ENCODE measurements around the gene FNDC8.
"Not testable (repeated sequence)": the region's sequence is repeated elsewhere in the genome, so short reads cannot be mapped to it uniquely, and the experiment has no call there.

The FNDC8 gene

DNA sequence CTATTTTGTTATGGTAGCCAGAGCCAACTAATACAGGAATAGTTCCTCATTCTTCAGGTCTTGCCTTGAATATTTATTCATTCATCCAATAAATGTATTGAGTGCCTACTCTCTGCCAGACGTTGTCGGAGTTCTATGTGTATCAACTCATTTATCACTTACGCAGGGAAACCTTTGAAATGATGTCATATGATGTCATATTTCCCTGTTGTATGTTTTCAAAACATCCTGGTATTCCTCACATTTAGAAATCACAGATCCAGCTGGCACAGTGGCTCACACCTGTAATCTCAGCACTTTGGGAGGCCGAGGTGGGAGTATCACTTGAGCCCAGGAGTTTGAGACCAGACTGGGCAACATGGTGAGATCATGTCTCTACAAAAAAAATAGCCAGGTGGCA is 23.4 kb downstream of the FNDC8 start:
- no peak for DNase-seq (ENCODE audit: low spot score)

DNA sequence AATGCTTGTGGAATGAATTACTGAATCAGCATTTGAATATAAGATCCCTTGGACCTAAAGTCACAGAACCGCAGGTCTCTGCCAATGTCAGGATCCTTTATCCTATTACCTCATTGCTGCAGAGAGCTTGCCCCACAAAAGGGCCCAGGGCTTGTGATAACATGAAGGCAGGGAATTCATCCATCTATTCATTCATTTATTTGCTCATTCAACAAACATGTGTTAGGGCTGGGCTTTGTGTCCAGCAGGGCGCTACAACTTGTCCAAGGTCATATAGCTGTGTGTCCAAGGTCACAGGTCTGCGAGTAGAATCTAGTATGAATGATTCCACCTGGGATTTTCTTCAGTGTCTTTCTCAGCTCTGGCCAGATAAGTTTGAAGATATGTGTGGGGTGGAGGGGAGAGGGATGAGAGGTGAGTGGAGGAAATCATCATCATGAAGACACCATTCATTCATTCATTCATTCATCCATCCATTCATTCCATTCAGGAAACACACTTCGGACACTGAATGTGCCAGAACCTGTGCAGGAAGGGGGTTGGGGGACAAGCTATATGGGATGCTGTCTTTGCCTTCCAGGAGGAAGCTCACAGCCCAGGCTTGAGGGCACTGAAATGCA is 24.9 kb downstream of the FNDC8 start:
- DNase-seq (ENCODE audit: low spot score): no peak

DNA sequence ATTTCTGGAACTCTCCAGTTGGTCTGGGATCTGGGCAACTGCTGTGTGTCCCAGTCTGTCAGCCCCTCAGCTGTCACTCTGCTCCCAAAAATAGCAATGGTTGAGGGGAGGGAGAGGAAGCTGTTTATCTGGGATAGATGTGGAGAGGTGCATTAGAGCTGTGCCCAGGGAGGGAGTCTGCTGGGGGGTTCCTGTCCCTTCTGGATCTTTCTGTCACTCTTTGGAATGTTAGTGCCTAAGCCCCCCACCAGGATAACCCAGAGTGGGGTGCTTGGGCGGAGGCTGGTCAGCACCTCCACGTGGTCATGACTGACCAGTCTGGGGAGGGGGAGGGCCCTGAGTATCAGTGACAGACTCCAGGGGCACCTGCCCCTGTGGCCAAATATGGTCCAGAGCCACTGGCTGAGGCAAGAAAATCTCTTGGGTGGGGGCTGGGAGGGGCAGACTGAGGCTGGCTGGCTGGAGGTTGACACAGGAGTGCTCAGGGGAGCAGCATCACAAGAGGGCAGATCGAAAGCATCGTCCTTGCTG is 26.0 kb downstream of the FNDC8 start, which contains the start of gene UNC45B:
UNC45B (plus strand) TSS at position 443 of the 531 bp plus-strand sequence. CDS start 447 bp downstream, outside the sequence.
- DNase-seq (ENCODE audit: low spot score): no peak

DNA sequence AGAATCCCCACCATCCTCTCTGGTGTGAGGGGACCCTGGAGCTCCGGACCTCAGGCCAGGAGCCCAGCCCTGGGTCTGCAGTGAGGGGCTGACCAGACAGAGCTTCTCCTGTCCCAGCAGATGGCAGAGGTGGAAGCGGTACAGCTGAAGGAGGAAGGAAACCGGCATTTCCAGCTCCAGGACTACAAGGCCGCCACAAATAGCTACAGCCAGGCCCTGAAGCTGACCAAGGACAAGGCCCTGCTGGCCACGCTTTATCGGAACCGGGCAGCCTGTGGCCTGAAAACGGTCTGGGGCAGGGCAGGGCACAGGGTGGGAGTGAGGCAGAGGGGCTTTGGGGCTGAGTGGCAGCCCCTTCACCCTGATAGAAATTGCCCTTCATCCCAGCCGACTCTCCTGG is 26.7 kb downstream of the FNDC8 start:
- DNase-seq (ENCODE audit: low spot score): no peak

DNA sequence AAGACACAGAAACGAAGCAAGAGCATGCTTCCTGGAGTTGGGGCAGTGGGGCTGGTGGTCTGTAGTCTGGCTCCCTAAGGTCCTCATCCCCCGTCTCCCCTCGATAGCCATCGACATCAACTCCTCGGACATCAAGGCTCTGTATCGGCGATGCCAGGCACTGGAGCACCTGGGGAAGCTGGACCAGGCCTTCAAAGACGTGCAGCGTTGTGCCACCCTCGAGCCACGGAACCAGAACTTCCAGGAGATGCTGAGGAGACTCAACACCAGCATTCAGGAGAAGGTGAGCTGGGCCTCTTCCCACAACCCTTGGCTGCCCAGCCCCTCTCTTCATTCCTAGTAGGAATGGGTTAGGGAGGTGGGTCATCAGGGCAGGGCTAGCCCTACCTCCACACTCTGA is 28.5 kb downstream of the FNDC8 start:
- no peak for DNase-seq (ENCODE audit: low spot score)

DNA sequence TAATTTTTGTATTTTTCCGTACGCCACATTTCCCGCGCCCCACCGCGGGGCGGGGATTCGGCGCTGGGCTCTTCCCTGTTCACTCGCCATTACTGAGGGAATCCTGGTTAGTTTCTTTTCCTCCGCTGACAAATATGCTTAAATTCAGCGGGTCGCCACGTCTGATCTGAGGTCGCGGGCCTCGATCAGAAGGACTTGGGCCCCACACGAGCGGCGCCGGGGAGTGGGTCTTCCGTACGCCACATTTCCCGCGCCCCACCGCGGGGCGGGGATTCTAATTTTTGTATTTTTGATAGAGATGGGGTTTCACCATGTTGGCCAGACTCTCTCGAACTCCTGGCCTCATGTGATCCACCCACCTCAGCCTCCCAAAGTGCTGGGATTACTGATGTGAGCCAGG is 29.7 kb downstream of the FNDC8 start:
- not testable (repeated sequence) for DNase-seq (ENCODE audit: low spot score)

DNA sequence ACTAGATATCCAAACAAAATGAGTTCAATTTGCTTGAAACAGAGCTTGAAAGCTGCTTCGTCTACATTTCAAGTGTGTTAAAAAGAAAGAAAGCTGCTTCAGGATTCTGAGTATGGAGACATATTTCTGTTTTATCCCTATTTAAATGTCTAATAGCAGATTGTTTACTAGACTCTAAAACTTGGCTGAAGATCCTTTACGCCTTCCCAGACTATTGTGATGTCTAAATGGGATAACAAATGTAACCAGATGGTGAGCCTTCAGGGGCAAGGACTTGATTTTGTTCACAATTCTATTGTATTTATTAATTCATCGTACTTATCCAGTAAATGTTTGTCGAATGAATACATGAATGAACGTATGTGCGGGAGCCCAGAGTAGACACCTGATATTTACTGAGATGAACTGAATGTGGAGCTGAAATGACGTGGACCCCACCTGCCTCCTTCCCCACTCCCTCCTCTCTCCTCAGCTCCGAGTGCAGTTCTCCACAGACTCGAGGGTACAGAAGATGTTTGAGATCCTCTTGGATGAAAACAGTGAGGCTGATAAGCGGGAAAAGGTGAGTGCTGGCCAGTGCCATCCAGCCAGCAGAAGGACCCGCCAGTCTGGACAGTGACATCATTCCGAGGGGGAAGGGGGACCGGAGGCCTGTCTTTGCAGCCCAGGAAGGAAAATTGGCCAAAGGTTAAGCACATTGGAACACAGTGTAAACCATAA is 31.2 kb downstream of the FNDC8 start:
- DNase-seq (ENCODE audit: low spot score): no peak

DNA sequence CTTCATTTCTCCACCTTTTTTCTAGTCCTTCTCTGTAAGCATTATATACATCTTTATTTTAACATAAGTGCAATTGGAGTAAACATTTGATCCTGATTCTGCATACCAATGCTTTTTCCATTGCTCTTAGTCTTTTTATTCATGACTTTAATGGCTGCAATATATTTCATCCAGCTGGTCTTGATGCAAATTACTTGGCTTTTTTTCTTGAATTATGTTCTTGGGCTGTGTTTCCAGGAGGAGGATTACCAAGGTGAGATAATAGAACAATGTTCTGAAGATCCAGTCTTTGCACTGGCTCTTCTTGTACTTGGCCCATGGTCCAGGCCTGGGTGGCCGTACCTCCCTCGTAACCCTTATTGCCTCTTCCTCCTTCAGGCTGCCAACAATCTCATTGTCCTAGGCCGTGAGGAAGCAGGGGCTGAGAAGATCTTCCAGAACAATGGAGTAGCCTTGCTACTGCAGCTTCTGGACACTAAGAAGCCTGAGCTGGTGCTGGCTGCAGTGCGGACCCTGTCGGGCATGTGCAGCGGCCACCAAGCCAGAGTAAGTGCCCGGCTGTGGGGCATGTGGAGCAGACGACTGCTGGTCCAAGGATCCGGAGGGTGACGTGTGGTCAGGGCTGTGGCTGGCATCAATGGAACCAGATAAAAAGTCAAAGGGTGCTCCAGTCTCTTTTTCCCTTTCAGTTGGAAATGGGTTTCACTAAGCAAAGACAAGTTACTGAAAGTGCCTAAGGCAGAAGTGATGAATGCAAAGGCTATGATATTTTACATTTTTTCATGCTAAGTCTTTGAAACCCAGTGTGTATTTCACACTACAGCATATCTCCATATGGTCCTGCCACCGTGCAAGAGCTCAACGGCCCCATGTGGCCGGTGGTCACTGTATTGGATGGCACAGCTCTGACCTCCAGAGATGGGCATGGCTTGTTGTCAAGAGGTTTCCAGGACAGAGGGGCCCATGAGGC is 33.1 kb downstream of the FNDC8 start:
- DNase-seq (ENCODE audit: low spot score): no peak

DNA sequence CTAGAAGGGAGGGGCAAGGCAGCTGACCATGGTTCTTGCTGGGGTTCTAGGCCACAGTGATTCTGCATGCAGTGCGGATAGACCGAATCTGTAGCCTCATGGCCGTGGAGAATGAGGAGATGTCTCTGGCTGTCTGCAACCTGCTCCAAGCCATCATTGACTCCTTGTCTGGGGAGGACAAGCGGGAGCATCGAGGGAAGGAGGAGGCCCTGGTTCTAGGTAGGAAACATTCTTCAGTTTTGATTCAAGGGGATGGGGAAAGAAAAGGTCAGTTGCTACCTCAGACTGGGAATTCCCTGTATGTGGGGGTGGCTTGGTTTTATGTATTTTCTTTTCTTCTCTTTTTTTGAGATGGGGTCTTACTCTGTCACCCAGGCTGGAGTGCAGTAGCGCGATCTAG is 33.8 kb downstream of the FNDC8 start:
- DNase-seq (ENCODE audit: low spot score): no peak

DNA sequence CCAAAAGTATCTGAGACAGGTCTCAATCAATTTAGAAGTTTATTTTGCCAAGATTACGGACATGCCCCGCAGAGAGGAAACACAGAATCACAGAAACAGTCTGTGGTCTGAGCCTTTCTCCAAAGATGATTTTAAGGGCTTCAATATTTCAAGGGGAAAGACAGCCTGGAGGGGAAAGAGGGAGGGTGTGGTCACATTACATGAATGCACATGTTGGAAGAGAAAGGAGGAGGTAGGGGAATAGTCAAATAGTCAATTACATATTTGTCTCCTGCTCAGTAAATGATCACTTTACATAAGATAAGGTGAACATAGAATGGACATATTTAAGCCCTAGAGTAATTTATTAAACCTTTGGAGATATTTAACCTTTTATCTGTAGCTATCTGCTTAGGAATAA is 38.5 kb downstream of the FNDC8 start:
- no peak for DNase-seq (ENCODE audit: low spot score)

DNA sequence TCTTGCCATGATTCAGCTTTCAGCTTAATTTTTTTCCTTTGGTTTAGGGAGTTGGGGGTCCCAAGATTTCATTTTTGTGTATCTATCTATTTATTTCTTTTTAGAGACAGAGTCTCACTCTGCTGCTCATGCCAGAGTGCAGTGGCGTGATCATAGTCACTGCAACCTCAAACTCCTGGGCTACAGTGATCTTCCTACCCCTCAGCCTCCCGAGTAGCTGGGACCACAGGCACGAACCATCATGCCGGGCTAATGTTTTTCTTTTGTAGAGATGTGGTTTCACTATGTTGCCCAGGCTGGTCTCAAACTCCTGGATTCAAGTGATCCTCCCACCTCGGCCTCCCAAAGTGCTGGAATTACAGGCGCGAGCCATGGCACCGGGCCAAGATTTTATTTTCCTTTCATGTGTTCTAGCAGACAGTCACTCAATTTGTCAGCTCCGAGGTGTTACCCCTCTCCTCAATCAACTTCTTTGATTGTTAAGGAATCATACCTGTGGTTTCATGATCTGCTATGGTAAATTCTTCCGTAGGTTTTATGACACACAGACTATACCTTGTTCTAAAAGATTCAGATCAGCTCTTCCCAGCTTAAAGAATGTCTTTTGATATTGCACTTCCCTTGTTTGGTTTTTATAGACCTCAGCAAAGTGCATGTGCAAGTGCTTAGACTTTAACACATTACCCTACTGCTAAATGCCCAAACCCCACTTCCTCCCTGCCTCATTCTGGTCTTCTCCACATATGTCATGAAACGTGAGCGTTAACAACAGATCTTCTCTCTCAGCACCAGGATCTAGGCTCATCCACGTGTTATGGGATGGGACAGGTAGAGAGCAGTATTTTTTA is 39.2 kb downstream of the FNDC8 start:
- no peak for DNase-seq (ENCODE audit: low spot score)

DNA sequence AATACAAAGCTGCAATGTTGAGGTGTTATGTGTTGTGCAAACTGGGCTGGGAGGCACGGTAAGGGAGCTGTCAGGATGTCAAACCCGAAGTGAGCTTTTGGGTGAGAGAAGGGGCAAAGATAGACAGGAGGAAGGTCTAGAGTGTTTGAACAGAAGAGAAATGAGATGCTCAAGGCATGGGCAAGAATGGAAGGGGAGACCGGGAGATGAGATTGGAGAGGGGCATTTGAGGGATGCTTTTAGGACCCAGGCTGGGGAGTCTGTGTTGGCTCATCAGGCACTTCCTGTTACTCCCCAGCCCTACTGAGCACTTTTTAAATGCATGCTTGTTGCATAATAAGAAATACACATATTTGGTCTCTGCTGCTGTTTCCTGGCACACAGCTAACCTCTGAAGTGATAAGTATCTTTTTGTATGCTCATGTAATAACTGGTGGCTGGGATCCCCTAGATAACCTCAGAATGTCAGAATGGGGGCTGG is 39.9 kb downstream of the FNDC8 start:
- no peak for DNase-seq (ENCODE audit: low spot score)

DNA sequence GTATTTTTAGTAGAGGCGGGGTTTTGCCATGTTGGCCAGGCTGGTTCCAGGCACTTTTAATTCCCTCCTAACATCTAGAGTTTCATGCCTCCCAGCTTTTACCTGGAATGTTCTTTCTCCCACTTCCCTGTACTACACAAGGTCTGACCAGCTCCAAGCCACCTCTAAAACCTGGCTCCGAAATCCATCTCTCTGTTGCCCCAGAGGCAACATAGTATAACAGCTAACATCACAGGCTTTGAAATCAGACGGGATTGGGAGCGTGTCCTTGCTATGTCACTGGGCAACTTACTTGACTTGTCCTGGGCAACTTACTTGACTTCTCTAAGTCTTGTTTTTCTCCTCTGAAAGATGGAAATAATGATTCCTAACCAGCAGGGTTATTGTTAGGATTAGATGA is 41.3 kb downstream of the FNDC8 start:
- no peak for DNase-seq (ENCODE audit: low spot score)

DNA sequence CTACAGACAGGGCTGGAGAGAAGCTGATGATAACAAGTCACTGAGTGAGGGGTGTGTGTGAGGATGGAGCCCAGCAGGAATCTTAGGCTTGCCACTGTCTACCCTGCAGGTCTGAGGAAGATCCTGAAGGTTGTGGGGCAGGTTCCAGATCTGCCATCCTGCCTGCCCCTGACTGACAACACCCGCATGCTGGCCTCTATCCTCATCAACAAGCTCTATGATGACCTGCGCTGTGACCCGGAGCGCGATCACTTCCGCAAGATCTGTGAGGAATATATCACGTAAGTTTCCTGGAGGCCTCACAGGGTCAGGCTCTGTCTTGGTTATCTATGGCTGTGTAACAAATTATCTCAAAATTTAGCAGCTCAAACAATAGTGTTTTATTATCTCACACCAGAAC is 42.5 kb downstream of the FNDC8 start:
- DNase-seq (ENCODE audit: low spot score): no peak

DNA sequence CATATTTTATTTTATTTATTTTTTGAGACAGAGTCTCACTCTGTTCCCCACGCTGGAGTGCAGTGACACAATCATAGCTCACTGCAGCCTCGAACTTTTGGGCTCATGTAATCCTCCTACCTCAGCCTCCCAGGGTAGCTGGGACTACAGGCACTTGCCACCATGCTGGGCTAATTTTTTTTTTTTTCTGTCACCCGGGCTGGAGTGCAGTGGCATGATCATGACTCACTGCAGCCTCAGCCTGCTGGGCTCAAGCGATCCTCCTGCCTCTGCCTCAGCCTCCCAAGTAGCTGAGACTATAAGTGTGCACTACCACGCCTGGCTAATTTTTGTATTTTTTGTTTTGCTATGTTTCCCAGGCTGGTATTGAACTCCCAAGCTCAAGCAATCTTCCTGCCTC is 43.3 kb downstream of the FNDC8 start:
- DNase-seq (ENCODE audit: low spot score): no peak

DNA sequence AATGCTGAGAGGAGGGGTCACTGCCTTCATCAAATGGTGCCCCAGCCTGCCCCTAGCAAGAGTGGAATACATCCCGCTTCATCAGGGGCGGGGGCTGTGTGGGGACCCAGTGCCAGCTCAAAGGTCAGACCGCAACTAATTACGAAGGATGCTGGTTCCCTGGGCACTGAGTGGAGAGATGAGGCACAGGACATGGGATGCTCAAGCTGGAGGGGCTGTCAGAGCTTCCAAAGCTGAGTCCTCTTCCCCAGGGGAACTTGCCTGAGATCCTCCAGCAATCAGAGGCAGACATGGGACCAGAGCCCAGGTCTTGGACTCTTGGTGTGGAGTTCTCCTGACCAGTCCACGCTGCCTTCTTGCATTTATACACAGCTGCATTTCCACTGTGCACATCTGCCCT is 45.1 kb downstream of the FNDC8 start:
- no peak for DNase-seq (ENCODE audit: low spot score)

DNA sequence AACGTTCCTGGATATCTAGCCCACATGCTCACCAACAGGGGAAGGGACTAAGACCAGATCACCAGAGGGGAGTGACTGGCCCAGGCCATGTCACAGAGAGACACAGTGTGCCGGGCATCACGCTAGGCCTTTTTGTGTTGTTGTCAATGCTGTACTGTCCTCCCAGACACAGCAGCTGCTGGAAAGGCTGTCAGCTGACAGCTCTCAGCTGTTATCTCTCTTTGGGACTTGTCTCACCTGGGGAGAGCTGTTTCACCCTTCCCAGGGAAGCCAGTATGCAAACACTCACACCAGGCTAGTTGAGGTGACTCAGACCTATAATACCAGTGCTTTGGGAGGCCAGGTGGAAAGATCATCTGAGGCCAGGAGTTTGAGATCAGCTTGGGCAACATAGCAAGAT is 45.6 kb downstream of the FNDC8 start:
- DNase-seq (ENCODE audit: low spot score): no peak

DNA sequence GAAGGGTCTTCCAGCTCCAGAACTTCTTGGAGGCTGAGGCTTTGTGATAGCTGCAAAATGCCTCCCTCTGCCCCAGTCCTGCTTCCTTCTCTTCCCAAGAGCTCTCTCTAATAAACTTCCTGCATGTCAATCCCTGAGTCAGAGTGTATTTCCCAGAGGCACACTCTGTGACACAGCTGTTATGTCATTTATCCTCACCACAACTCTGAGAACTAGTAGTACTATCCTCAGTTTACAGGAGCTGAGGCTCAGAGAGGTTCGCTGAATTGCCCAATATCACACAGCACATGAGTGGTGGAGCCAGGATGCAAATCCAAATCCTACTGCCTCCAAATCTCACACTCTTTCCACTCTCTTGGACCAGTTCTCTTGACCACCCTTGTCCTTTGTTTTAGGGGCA is 46.3 kb downstream of the FNDC8 start:
- DNase-seq (ENCODE audit: low spot score): peak; percentile 26

DNA sequence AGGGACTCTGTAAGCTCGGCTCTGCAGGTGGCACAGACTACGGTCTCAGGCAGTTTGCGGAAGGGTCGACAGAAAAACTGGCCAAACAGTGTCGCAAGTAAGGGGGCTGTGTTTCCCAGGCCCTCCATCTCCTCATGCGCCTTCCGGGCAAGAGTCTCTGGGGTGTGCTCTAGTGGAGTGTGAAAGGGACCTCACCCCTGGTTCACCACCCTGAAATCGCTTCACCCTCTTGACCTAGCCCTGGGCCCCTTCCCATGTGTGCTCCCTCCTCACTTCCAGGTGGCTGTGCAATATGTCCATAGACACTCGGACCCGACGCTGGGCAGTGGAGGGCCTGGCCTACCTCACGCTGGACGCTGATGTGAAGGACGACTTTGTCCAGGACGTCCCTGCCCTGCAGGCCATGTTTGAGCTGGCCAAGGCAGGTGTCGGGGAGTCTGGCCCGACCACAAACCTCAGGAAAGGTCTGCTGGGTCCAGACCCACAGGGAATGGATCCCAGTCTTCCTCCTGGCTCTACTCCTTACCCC is 48.5 kb downstream of the FNDC8 start:
- DNase-seq (ENCODE audit: low spot score): no peak

DNA sequence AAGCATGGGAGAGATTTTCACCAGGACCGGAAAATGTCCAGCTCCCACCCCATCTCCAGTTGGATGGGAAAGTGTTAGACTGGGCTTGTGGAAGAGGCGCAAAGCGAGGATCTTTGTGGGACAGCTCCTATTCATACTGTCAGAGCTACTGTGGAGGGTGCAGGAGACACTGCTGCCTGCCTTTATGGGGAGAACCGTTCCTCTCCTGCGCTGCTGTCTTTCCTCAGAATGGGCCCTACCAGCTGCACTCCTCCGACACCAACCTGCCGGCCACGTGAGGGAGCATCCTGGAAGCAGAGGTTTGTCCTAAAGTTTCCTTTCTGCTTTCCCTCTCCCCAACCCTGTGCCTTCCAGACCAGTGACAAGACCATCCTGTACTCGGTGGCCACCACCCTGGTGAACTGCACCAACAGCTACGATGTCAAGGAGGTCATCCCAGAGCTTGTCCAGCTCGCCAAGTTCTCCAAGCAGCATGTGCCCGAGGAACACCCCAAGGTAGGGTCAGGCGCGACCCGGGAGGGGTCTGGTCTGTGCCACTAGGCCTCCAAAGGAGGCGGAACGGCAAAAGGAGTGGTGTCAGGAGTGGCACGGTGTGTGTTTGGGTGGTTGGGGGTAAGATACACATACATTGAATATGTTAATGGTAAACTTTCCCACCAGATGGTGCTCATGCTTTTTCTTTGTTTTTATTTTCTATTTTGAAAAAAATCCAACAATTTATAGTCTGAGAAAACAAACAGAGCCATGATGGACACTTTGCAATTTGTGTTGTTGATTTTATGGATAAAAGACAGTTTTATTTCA is 49.8 kb downstream of the FNDC8 start:
- DNase-seq (ENCODE audit: low spot score): peak; percentile 52

Data from AG08395 (cell line).